Measurements from ENCODE around the gene LSM3. TPM values are rescaled to one million over a fixed set of nuclear protein-coding genes. Genes with fewer than 3 reads are reported as not detected.
"Not testable (repeated sequence)": the region's sequence is repeated elsewhere in the genome, so short reads cannot be mapped to it uniquely, and the experiment has no call there.

LSM3 gene
- total RNA-seq, 2 donors from 2014 or later: 9.1 to 9.9 TPM

DNA sequence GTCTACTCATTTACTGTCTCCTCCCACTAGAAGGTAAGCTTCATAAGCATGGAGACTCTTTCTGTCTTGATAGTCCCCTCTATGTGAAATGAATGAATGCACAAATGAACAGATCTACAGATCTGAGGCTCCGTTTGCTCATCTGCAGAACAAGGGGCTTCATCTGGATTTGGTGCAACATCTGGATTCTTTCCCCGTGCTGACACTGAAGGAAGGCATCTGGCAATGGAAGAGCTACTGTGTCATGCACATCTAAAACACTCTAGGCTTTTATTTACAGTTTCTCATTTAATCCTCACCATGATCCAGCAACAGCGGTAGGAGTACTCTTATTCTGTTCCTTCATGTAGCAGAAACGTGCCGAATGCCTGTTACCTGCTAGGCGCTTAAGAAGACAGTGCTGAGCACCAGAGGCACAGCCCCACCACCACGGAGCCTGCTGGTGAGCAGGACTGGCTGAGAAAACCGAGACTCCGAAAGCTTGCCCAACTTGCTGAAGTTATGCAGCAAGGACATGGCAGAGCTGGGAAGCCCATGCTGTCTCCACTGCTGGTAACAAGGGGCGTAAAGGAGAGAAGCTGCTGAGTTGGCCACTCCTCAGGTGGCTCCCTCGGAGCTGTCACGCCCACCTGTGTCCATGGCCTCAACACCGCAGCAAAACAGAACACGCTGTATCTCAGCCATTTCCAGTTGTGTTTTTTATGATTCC is 31.1 kb downstream of the LSM3 start:
- intact Hi-C loops (cut with DNase I, micrococcal nuclease): loop anchor here in 1 of 2 donors (5.0 kb wide), 1 partner anchor 253 kb away; no protein-coding TSS in a partner anchor
- DNase-seq: no peak
- ATAC-seq: no peak

DNA sequence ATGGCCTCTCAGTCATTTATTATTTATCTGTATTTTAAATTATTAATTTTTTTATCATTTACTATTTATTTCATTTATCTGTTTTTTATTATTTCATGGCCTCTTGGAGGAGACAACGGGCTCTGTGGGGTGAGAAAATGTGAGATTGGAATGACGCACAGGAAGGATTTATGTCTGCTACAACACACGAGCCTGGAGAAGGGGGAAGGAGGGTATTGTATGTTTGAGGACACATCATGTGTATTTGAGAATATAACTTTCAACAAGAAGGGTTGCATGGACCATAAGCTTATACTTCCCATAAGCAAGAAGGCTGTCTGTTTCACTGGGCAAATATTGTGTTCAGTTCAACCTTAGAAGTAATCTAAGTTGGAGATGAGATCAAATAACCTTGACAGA is 31.7 kb downstream of the LSM3 start:
- ATAC-seq: no peak
- intact Hi-C loops (cut with DNase I, micrococcal nuclease): no loop called here

DNA sequence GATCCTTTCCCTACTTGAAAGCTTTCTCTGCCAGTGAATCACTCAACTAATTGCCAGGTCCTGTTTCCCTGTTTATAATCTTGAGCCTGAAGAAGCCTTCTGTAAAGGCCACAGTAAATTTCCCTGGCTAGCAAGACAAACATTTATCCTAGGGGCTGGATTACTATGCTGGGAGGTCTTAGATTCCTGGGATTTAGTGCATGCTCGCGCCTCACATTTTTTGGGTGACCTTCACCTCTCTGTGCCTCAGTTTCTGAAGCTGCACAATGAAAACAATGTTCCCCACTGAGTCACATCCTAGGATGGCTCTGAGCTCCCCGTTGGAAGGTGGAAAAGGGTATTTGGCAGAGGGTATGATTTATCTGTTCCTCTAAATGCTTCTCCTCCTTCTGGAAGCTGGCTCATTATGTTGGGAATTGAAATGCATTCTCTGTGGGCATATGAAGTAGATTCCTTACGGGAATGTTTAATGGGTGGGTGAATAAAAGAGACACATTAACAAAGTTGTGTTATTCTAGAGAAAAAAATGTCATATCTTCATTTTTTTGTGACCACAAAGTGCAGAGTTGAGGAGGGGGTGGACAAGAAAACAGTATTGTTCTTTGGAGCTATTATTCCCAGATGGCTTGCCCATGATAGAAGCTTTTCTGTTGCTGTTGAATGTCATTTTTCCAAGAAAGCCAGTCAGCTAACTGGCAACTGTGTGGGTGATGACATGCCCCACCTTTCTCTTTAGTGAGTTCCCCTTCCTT is 32.4 kb downstream of the LSM3 start:
- DNase-seq (no peak), ATAC-seq (no peak)
- intact Hi-C loops (cut with DNase I, micrococcal nuclease): no loop called here

More for the DNA sequence above, 31.7 kb downstream of the LSM3 start:
- no peak for DNase-seq

DNA sequence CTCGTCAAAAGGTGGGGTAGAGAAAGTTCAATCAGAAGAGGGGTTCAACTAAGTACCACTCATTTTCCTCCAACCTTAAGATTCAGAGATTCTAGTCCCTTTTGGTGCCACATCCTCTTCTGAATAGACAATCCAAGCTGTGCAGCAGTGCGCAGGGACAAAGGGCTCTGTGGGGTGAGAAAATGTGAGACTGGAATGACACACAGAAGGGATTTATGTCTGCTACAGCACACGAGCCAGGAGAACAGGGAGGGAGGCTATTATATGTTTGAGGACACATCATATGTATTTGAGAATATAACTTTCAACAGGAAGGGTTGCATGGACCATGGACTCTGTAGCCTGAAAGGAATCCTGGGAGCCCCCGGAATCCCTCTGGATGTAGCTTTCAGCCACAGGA is 33.0 kb downstream of the LSM3 start:
- DNase-seq: no peak
- intact Hi-C loops (cut with DNase I, micrococcal nuclease): no loop called here
- ATAC-seq: no peak

DNA sequence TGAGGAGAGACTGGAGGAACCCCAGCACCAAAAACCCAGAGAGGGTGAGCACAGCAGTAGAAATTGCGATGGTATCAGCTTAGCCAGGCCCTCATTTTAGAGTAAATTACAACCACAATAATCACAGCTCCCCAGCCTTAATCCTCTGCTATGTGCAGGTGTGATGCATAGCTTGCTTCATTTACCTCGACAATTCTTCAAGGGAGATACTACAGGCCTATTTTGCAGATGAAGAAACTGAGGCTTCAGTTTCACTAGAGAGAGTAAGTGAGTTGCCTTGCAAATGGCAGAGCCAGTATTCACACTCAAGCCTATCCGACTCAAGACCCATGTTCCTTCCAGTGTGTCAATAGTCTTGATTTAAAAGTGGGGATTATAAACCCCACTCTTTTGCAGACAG is 33.4 kb downstream of the LSM3 start:
- intact Hi-C loops (cut with DNase I, micrococcal nuclease): no loop called here
- DNase-seq (no peak), ATAC-seq (no peak)

DNA sequence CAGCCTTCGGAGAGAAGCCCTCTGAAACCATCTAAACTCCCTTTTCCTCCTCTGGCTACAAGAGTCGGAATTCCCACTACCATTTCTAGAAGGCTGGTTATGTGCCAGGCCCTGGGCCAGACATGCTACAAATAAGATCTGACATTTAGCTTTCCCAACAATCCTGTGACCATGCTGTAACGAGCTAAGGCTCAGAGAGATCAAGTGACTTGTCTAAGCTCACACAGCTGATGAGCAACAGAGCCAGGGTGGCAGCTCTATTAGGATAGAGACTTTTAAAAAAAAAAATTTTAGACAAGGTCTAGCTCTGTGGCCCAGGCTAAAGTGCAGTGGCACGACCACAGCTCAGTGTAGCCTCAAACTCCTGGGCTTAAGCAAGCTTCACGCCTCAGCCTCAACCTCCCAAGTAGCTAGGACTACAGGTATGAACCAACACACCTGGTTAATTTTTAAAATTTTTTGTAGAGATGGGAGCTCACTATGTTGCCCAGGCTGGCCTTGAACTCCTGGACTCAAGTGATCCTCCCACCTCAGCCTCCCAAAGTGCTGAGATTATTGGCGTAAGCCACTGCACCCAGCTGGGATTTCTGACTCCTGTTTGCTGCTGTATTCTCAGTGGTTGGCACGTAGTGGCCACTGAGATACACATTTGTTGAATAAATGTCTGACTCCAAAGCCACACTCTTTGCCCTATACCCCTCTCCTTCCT is 34.6 kb downstream of the LSM3 start:
- DNase-seq (no peak), ATAC-seq (no peak)
- intact Hi-C loops (cut with DNase I, micrococcal nuclease): no loop called here

DNA sequence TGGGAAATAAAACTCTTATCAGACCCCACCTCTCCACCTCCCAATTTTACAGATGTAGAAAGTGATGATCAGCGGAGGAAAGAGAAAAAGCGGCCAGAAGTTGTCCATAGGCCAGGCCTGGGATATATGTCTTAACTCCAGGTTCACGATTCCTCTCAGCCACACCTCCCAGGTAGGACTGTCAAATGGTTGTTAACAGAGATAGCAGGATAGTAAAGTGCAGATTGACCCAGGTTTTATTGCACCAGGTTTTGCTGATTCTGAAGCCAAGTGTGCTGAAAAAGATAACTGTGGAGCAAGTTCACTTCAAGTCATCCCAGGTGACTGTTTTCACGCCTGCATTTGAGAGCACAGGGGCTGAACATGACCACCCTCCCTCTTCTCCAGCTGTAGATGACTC is 36.1 kb downstream of the LSM3 start:
- ATAC-seq (peak; percentile 97), DNase-seq (no peak)
- intact Hi-C loops (cut with DNase I, micrococcal nuclease): no loop called here

DNA sequence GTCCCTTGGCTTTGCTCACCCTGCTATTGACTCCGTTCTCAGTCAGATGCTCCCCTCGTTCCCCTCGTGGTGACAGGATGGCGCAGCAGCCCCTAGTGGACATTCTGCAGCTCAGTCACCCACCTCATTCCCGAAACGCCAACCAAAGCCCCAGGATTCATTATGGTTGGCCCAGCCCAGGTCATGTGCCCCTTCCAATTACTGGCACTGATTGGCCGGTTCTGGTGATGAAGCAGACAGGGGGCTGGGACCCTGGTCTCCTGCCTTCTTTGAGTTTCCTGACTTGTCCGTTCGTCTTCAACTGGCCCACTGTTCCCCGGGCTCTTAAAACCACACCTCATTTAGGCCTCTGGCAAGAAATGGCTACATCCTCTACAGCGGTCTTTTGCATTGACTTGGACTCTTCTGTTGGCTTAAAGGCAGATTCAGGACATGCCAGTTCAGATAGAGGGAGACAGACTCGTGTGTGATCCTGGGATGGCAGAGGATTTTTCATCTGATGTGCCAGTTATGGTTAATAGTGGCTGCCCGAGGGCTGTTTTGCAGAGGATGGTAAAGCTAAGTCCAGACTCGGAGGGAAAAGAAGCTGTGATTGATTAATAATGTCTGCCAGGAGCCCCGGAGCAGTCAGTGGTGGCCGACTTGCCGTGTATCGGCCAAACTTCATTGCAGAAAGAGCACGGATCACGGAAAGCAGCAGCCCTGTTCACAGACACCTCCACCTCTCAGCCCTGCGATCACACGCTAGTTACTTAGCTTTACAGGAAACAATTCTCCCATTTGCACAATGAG is 37.8 kb downstream of the LSM3 start:
- intact Hi-C loops (cut with DNase I, micrococcal nuclease): no loop called here
- no peak for ATAC-seq
- no peak for DNase-seq

DNA sequence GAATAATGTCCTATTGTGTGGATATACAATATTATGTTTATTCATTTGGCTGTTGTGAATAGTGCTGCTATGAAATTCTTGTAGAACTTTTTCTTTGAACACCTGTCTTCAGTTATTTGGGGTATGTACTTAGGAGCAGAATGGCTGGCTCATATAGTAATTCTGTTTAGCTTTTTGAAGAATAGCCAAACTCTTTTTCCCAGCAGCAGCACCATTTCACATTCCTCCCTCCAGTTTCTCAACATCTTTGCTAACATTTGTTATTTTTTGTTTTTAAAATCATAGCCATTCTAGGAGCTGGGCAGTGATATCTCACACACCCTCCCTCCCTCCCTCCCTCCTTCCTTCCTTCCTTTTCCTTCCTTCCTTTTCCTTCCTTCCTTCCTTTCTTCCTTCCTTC is 39.7 kb downstream of the LSM3 start:
- ATAC-seq (no peak), DNase-seq (no peak)
- intact Hi-C loops (cut with DNase I, micrococcal nuclease): no loop called here

DNA sequence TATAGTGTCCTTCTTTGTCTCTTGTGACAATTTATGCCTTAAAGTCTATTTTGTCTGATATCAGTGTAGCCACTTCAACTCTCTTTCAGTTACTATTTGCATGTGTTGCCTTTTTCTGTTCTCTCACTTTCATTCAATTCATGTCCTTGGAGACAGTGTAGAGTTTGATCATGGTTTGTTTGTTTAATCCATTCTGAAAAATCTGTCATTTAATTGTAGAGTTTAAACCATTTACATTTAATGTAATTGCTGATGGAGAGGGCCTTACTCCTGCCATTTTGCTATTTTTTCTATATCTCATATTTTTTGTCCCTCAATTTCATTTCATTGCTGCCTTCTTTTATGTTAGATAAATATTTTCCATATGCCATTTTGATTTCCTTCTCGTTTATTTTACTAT is 42.3 kb downstream of the LSM3 start:
- DNase-seq (no peak), ATAC-seq (no peak)
- intact Hi-C loops (cut with DNase I, micrococcal nuclease): no loop called here

DNA sequence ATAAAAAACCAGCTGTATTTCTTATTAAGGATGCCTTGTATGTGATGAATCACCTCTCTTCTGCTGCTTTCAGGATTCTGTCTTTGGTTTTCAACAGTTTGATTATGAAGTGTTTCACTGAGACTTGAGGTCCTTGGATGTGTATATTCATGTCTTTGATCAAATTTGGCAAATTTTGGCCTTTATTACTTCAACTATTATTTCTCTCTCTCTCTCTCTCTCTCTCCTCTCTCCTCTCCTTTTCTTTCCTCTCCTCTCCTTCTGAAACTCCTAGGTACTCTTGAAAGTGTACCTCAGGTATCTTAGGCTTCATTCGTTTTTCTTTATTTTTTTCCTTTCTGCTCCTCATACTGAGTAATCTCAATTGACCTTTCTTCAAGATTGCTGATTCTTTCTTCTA is 43.3 kb downstream of the LSM3 start:
- ATAC-seq: no peak
- intact Hi-C loops (cut with DNase I, micrococcal nuclease): no loop called here

DNA sequence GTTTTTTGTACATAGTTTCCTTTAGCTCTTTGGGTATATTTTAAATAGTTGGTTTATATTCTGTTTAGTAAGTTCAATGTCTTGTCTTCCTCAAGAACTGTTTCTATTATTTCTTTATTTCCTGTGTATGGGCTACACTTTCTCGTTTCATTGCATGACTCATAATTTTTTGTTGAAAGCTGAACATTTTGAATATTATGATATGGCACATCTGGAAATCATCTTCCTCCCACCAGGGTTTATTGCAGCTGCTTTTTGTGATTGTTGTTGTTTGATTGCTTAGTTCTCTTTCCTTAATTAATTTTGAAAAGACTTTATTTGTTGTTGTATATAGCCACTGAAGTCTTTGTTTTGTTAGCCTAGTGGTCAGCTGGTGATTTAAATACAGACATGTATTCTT is 43.8 kb downstream of the LSM3 start:
- ATAC-seq: no peak
- no peak for DNase-seq
- intact Hi-C loops (cut with DNase I, micrococcal nuclease): no loop called here

More for the DNA sequence above, 43.3 kb downstream of the LSM3 start:
- no peak for DNase-seq

DNA sequence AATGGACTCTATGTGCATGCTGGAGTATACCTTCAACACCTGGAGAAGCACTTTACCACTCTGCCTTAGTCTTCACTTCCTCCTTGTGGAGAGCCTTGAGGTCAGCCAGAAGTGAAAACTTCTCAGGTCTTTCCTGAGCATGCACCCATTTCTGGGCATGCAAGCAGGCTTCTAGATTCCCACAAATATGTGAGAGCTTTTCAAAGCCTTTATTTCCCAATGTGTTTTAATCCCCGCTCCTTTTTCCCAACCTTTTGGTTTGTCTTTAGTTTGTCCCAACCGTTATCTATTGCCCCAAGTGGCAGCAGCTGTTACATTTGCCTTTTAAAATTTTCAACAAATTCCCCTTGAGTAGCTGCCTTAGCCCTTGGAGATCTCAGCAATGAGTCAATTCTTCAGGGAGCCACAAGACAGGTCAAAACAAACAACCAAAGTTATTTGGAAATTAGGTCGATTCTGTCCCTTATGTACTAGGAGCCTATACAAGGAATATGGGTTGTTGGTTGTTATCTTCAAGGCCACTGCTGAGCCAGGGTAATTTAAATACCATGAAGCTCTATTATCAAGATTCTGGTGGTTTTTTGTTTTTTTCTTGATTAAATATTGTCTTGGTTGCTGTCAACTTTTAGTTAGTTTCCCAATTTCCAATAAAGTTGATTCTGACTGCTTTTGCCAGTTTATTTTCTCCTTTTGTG is 44.4 kb downstream of the LSM3 start:
- ATAC-seq (no peak), DNase-seq (no peak)
- intact Hi-C loops (cut with DNase I, micrococcal nuclease): no loop called here

DNA sequence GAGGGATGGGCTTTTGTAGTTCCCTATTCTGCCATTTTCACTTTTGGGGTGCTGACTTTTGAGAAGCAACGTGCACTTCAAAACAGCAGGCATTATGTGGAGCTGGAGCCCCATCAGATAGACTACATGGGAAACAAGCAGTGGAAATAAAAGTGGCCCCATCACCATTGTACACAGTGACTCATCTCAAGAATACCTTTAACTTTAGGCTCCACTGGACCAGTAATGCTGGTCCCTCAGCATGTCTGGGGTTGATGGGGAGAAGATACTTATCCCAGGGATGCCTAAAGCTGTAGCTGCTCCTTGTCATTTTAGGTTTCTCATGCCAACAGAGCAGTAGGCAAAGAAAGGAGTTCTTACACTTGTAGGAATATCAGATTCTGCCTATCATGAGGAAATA is 45.0 kb downstream of the LSM3 start:
- ATAC-seq: no peak
- intact Hi-C loops (cut with DNase I, micrococcal nuclease): no loop called here
- DNase-seq: no peak

DNA sequence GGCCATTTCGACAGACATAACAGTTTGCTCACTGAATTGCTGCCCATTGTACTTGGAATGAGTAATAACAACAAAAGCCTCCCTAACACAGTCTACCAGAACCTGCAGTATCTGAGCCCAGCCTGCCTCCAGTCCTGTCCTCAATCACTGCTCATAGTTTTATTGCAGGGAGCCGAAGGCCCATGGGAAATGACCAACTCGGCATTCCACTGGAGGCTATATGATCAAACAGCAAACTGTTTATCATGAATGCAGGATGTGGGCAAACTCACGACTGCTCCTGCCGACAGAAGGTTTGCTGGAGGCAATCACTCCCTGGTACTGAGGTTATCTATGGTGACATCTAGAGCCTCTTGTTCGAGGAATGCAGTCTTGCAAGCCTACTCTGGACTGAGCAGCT is 46.3 kb downstream of the LSM3 start:
- DNase-seq (no peak), ATAC-seq (peak; percentile 13)
- intact Hi-C loops (cut with DNase I, micrococcal nuclease): no loop called here

DNA sequence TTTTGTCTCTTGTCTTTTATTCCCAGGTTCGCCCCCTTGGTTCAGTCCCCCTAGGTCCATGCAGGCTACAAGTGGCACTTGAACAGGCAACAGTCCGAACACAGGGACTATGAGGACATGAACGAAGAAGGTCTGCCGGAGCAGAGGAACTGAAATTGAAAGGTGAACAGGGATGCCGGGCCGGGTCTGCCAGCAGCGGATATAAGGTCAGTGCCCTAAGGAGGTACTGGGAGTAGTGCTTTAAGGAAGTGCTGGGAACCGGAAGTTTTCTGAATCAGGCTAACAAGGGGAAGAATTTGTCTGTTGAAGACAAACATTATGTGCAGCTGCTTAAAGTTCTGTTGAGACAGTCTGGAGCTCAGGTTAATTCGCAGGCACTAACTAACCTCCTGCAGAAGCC is 46.8 kb downstream of the LSM3 start:
- peak in 1 of 2 donors; percentile 43 for DNase-seq
- intact Hi-C loops (cut with DNase I, micrococcal nuclease): no loop called here
- peak; percentile 79 for ATAC-seq

DNA sequence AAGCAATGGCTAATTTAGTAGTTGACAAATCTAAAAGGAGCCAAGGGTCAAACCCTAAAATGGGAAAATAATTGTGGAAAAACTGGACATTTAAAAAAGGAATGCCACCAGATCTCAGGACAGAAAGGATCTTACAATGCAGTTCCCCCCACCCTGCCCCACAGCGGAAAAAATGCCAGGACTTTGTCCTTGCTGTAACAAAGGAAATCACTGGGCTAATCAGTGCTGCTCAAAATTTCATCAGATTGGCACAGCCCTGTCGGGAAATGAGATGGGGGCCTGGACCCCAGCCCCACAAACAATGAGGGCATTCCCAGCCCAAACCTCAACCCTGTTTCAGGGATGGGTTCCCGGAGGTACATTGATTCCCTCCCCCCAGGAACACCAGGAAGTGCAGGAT is 47.7 kb downstream of the LSM3 start:
- intact Hi-C loops (cut with DNase I, micrococcal nuclease); DNase-seq: not testable (repeated sequence)
- ATAC-seq: peak; percentile 36

DNA sequence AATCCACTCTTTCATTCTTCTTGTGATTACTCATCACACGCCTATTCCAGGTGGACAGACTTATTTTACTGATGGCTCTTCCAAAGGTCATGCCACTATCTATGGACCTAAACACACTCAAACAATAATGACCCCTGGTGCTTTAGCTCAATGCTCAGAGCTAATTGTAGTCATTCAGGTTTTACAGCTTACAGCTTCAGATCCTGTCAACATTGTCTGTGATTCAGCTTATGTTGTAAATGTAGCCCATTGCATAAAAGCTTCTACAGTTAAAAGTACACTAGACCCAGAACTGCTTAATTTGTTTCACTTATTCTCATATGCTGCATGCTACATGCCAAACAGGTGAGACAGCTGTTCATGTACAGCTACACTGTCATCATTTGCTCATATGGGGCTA is 49.2 kb downstream of the LSM3 start:
- intact Hi-C loops (cut with DNase I, micrococcal nuclease): no loop called here
- DNase-seq (no peak), ATAC-seq (peak; percentile 89)
